ENCODE results near the gene SNAP25. TPM values are rescaled to one million over a fixed set of nuclear protein-coding genes. Genes with fewer than 3 reads are reported as not detected.

Gene SNAP25
- total RNA-seq, 2 experiments from 2014 or later = not detected

- Mint-ChIP-seq H3K36me3 (ENCODE audit: low read depth) (no peaks in the 10 kb centered on the region), H3K4me3 (no peak overlapping the region), H3K27me3 (ENCODE audit: low read depth) (peaks cover 19% of the 10 kb centered on the region), H3K9me3 (ENCODE audit: insufficient read depth) (no peaks in the 10 kb centered on the region), H3K27ac (no peak overlapping the region), H3K4me1 (ENCODE audit: low read depth) (peaks cover 11% of the 10 kb centered on the region)
- CTCF ChIA-PET = no interaction called here
- no peak for ATAC-seq
- POLR2A ChIA-PET = no interaction called here
- DNase-seq = no peak
Observed at GRCh38 chr20:10303852-10304251, 85.2 kb downstream of the SNAP25 start.

GRCh38 chr20:10304471-10305046 is 85.9 kb downstream of the SNAP25 start:
- Mint-ChIP-seq H3K27ac (no peak overlapping the region), H3K36me3 (ENCODE audit: low read depth) (no peaks in the 10 kb centered on the region), H3K27me3 (ENCODE audit: low read depth) (peaks cover 20% of the 10 kb centered on the region), H3K9me3 (ENCODE audit: insufficient read depth) (no peaks in the 10 kb centered on the region), H3K4me1 (ENCODE audit: low read depth) (peaks cover 11% of the 10 kb centered on the region), H3K4me3 (no peak overlapping the region)
- no peak for DNase-seq
- POLR2A ChIA-PET = no interaction called here
- CTCF ChIA-PET = no interaction called here
- ATAC-seq = no peak

GRCh38 chr20:10306440-10307358 is 88.1 kb downstream of the SNAP25 start:
- Mint-ChIP-seq H3K4me3 (no peak overlapping the region), H3K9me3 (ENCODE audit: insufficient read depth) (no peaks in the 10 kb centered on the region), H3K36me3 (ENCODE audit: low read depth) (no peaks in the 10 kb centered on the region), H3K27me3 (ENCODE audit: low read depth) (peaks cover 20% of the 10 kb centered on the region), H3K4me1 (ENCODE audit: low read depth) (peaks cover 11% of the 10 kb centered on the region), H3K27ac (no peak overlapping the region)
- POLR2A ChIA-PET = no interaction called here
- CTCF ChIA-PET = no interaction called here
- ATAC-seq (peak; percentile 58), DNase-seq (no peak)

- POLR2A ChIA-PET = no interaction called here
- peaks cover 25% of the 10 kb centered on the region for H3K27me3 Mint-ChIP-seq (ENCODE audit: low read depth)
- ATAC-seq (no peak), DNase-seq (no peak)
- no peak overlapping the region for H3K27ac Mint-ChIP-seq
- CTCF ChIA-PET = no interaction called here
- no peak overlapping the region for H3K4me3 Mint-ChIP-seq
- no peaks in the 10 kb centered on the region for H3K36me3 Mint-ChIP-seq (ENCODE audit: low read depth)
- peaks cover 11% of the 10 kb centered on the region for H3K4me1 Mint-ChIP-seq (ENCODE audit: low read depth)
- H3K9me3 Mint-ChIP-seq (ENCODE audit: insufficient read depth) = no peaks in the 10 kb centered on the region
Observed at GRCh38 chr20:10307359-10307735, 88.7 kb downstream of the SNAP25 start.

DNA sequence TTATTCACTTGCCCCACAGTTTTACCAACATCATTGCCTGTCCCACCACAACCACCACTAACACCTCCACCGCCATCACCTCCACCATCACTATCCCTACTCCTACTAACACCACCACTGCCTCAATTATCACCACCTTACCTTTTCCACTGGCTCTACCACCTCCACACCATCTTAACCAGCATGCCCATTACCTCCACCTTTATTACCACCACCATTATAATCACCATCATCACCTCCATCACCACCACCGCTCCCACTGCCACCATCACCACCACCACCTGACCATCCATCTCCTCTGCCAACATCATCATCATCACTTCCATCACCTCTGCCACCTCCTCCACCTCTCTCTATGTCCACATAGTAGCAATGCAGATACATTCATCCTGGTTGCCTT is 90.0 kb downstream of the SNAP25 start:
- DNase-seq (no peak), ATAC-seq (no peak)
- Mint-ChIP-seq H3K27me3 (ENCODE audit: low read depth) (peaks cover 24% of the 10 kb centered on the region), H3K9me3 (ENCODE audit: insufficient read depth) (no peaks in the 10 kb centered on the region), H3K4me1 (ENCODE audit: low read depth) (peaks cover 11% of the 10 kb centered on the region), H3K36me3 (ENCODE audit: low read depth) (no peaks in the 10 kb centered on the region), H3K4me3 (no peak overlapping the region), H3K27ac (no peak overlapping the region)
- ChIA-PET CTCF (no interaction called here), POLR2A (no interaction called here)

GRCh38 chr20:10309326-10309725 is 90.7 kb downstream of the SNAP25 start:
- no peak overlapping the region for H3K27ac Mint-ChIP-seq
- no peak for DNase-seq
- ChIA-PET CTCF (interaction anchor here (1.0 kb wide), 1 partner anchor 9 kb away, joined by 3 read pairs; no protein-coding TSS in a partner anchor), POLR2A (no interaction called here)
- H3K27me3 Mint-ChIP-seq (ENCODE audit: low read depth) = peaks cover 19% of the 10 kb centered on the region
- H3K4me3 Mint-ChIP-seq = no peak overlapping the region
- ATAC-seq = no peak
- peaks cover 11% of the 10 kb centered on the region for H3K4me1 Mint-ChIP-seq (ENCODE audit: low read depth)
- H3K9me3 Mint-ChIP-seq (ENCODE audit: insufficient read depth) = no peaks in the 10 kb centered on the region
- no peaks in the 10 kb centered on the region for H3K36me3 Mint-ChIP-seq (ENCODE audit: low read depth)

DNA sequence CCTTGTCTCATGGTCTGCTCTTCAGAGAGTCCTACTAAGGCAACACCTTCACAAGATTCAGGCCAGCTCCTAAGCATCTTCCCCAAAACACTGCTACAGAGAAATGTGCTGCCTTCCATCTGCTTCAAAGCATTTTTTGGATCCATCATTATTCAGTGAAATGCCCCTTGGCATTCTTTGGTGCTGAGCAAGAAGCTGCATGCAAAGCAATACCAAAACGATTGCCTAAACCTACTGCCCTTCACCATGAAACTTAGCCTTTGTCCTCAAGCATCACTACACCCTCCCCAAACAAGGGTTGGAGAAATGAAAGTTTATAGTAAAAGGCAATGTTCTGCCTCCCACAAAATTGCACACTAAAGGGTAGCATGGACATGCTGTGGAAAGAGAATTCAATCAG is 93.5 kb downstream of the SNAP25 start:
- no peak overlapping the region for H3K27ac Mint-ChIP-seq
- H3K27me3 Mint-ChIP-seq (ENCODE audit: low read depth) = peaks cover 17% of the 10 kb centered on the region

DNA sequence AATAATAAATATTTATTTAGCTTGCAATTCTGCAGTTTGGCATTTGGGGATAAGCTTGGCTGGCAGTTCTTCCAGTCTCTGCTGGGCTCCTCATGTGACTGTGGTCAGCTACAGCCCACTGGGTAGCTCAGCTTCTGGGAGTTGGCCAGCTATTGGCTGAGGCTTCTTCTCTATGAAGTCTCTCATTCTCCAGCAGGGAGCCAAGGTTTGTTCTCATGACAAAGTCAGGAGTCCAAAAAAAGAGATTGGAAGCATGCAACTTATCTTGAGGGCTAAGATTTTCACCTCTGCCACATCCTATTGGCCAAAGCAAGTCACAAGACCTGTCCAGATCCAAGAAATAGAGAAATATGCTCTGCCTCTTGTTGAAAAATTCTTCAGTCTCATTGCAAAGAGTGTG is 94.6 kb downstream of the SNAP25 start:
- no peak overlapping the region for H3K27ac Mint-ChIP-seq
- H3K4me3 Mint-ChIP-seq = no peak overlapping the region
- no peak for DNase-seq
- H3K27me3 Mint-ChIP-seq (ENCODE audit: low read depth) = peaks cover 13% of the 10 kb centered on the region
- no peaks in the 10 kb centered on the region for H3K4me1 Mint-ChIP-seq (ENCODE audit: low read depth)
- ChIA-PET POLR2A (no interaction called here), CTCF (no interaction called here)
- no peaks in the 10 kb centered on the region for H3K9me3 Mint-ChIP-seq (ENCODE audit: insufficient read depth)
- no peak for ATAC-seq
- no peaks in the 10 kb centered on the region for H3K36me3 Mint-ChIP-seq (ENCODE audit: low read depth)

More for the DNA sequence above, 93.5 kb downstream of the SNAP25 start:
- Mint-ChIP-seq H3K4me3 (no peak overlapping the region), H3K9me3 (ENCODE audit: insufficient read depth) (no peaks in the 10 kb centered on the region), H3K4me1 (ENCODE audit: low read depth) (peaks cover 4% of the 10 kb centered on the region), H3K36me3 (ENCODE audit: low read depth) (no peaks in the 10 kb centered on the region)
- ChIA-PET POLR2A (no interaction called here), CTCF (no interaction called here)
- no peak for ATAC-seq
- DNase-seq = no peak

- no peak overlapping the region for H3K4me3 Mint-ChIP-seq
- DNase-seq (no peak), ATAC-seq (no peak)
- ChIA-PET CTCF (no interaction called here), POLR2A (no interaction called here)
- H3K27ac Mint-ChIP-seq = no peak overlapping the region
- peaks cover 11% of the 10 kb centered on the region for H3K27me3 Mint-ChIP-seq (ENCODE audit: low read depth)
- H3K36me3 Mint-ChIP-seq (ENCODE audit: low read depth) = no peaks in the 10 kb centered on the region
- H3K9me3 Mint-ChIP-seq (ENCODE audit: insufficient read depth) = no peaks in the 10 kb centered on the region
- peaks cover 3% of the 10 kb centered on the region for H3K4me1 Mint-ChIP-seq (ENCODE audit: low read depth)
Observed at GRCh38 chr20:10313701-10314100, 95.1 kb downstream of the SNAP25 start.

- Mint-ChIP-seq H3K36me3 (ENCODE audit: low read depth) (no peaks in the 10 kb centered on the region), H3K4me1 (ENCODE audit: low read depth) (peaks cover 3% of the 10 kb centered on the region), H3K27ac (no peak overlapping the region), H3K4me3 (no peak overlapping the region), H3K27me3 (ENCODE audit: low read depth) (peaks cover 8% of the 10 kb centered on the region), H3K9me3 (ENCODE audit: insufficient read depth) (no peaks in the 10 kb centered on the region)
- CTCF ChIA-PET = no interaction called here
- no peak for DNase-seq
- ATAC-seq = no peak
- POLR2A ChIA-PET = no interaction called here
Observed at GRCh38 chr20:10314198-10314597, 95.6 kb downstream of the SNAP25 start.

GRCh38 chr20:10315138-10315537 is 96.5 kb downstream of the SNAP25 start:
- peaks cover 11% of the 10 kb centered on the region for H3K27me3 Mint-ChIP-seq (ENCODE audit: low read depth)
- peaks cover 3% of the 10 kb centered on the region for H3K4me1 Mint-ChIP-seq (ENCODE audit: low read depth)
- POLR2A ChIA-PET = no interaction called here
- H3K4me3 Mint-ChIP-seq = no peak overlapping the region
- H3K36me3 Mint-ChIP-seq (ENCODE audit: low read depth) = no peaks in the 10 kb centered on the region
- H3K27ac Mint-ChIP-seq = no peak overlapping the region
- DNase-seq (no peak), ATAC-seq (no peak)
- CTCF ChIA-PET = no interaction called here
- H3K9me3 Mint-ChIP-seq (ENCODE audit: insufficient read depth) = no peaks in the 10 kb centered on the region

GRCh38 chr20:10316582-10316981 is 98.0 kb downstream of the SNAP25 start:
- POLR2A ChIA-PET = no interaction called here
- no peak overlapping the region for H3K27ac Mint-ChIP-seq

More at GRCh38 chr20:10316582-10316981, 98.0 kb downstream of the SNAP25 start:
- CTCF ChIA-PET = interaction anchor here (0.7 to 1.8 kb wide), 8 partner anchors 35 to 276 kb away, joined by 3 to 7 read pairs (median 3); no protein-coding TSS in a partner anchor
- ATAC-seq = no peak
- no peak for DNase-seq
- Mint-ChIP-seq H3K27me3 (ENCODE audit: low read depth) (peaks cover 12% of the 10 kb centered on the region), H3K4me1 (ENCODE audit: low read depth) (peaks cover 3% of the 10 kb centered on the region), H3K4me3 (no peak overlapping the region), H3K36me3 (ENCODE audit: low read depth) (no peaks in the 10 kb centered on the region), H3K9me3 (ENCODE audit: insufficient read depth) (no peaks in the 10 kb centered on the region)
